Measurements from ENCODE around the gene ZNRF3. TPM values are rescaled to one million over a fixed set of nuclear protein-coding genes. Genes with fewer than 3 reads are reported as not detected.
A peak's percentile ranks its signal among the peaks of the same experiment; 100 is the strongest.

Gene ZNRF3
- total and polyA plus RNA-seq, 7 donors: 2.2 to 8.5 (median 4.9) TPM

DNA sequence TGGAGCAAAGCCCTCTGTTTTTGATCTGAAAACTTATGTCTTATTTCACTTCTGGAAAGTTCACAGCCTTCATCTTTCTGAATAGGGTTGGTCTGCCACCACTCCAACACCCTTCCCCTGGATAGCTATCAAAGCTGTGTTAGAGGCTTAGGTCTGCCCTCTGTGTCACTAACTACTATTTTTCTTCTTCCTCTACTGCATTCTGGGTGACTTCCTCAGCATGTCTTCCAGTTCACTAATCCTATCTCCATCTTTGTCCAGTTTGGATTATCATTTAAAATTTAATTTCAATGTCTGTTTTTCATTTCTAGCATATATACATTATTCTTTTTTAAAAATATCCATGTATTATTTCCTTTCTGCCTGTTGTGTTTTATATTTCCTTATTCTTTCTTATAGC, 84.6 kb downstream of the ZNRF3 start:
- intact Hi-C loops (cut with DNase I): no loop called here
- no peaks in the 10 kb centered on the region for H3K4me1 ChIP-seq
- no peaks in the 10 kb centered on the region for H3K36me3 ChIP-seq (ENCODE audit: insufficient read depth in 1 of 2, low read depth in 1 of 2)
- no peak overlapping the region for H3K4me3 ChIP-seq
- H3K27me3 ChIP-seq (ENCODE audit: insufficient read depth in 3 of 3, low read length in 2 of 3): no peaks in the 10 kb centered on the region
- TF ChIP-seq, protein P1, sequence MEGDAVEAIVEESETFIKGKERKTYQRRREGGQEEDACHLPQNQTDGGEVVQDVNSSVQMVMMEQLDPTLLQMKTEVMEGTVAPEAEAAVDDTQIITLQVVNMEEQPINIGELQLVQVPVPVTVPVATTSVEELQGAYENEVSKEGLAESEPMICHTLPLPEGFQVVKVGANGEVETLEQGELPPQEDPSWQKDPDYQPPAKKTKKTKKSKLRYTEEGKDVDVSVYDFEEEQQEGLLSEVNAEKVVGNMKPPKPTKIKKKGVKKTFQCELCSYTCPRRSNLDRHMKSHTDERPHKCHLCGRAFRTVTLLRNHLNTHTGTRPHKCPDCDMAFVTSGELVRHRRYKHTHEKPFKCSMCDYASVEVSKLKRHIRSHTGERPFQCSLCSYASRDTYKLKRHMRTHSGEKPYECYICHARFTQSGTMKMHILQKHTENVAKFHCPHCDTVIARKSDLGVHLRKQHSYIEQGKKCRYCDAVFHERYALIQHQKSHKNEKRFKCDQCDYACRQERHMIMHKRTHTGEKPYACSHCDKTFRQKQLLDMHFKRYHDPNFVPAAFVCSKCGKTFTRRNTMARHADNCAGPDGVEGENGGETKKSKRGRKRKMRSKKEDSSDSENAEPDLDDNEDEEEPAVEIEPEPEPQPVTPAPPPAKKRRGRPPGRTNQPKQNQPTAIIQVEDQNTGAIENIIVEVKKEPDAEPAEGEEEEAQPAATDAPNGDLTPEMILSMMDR (IDR thresholded peaks at IDR 0.05): no peak
- ATAC-seq (no peak), DNase-seq (no peak)
- H3K27ac ChIP-seq: no peak overlapping the region
- no peaks in the 10 kb centered on the region for H3K9me3 ChIP-seq

DNA sequence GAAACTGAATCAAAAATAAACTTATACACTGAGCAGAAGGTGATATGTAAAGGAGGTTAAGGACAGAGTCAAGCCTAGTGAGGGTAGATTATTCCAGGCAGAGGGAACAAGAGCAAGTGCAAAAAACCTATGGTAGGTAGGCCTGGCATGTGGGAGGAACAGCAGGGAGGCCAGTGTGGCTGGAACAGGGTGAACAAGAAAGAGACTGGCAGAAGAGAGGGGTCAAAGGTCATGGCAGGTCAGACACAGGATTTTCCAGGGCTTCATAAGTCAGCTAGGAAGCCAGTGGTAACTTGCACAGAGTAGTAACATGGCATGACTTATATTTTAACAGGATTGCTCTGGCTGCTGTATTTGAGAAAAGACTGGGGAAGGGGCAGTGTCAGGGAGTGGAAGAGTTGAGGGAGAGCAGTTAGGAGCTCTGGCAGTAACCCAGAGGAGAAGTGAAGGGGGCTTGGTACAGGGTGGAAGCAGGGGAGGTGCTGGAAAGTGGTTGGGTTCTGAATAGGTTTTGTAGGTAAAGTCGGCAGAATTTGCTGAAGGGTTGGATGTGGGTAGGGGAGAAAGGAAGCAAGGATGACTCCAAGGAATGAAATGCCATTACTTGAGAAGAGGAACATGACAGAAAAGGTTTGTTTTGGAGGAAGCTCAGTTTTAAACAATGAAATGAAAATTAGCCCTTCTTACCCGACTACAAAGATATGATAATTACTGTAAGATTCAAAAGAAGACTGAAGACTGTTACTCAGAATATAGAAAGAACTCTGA, 86.2 kb downstream of the ZNRF3 start:
- 73 to 89% (median 86%) methylated on average over 2 of the region's 2 CpGs for WGBS, 3 donors
- intact Hi-C loops (cut with DNase I): no loop called here
- ATAC-seq: no peak

DNA sequence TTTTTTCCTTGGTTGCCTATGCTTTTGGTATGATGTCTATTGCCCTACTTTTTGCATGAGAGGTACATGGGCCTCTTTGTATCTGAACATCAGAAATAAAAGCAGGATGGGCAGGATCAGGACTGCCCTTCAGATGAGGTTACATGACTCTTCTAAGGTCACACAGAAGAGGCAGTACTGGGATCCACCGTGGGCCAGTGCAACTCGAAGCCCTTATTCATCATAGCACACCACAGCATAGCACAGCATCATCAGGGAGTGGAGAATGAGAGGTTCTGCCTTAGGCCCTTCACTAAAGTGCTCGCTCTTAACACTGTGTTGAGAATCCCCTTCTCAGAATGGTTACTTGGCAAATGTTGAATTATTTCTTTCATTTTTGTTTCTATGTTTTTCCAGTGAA, 90.0 kb downstream of the ZNRF3 start:
- H3K4me1 ChIP-seq: peaks cover 26% of the 10 kb centered on the region
- no peaks in the 10 kb centered on the region for H3K36me3 ChIP-seq (ENCODE audit: insufficient read depth in 1 of 2, low read depth in 1 of 2)
- H3K27ac ChIP-seq: no peak overlapping the region
- 73 to 79% (median 78%) methylated on average over 3 of the region's 3 CpGs for WGBS, 3 donors
- H3K4me3 ChIP-seq: no peak overlapping the region
- no peaks in the 10 kb centered on the region for H3K9me3 ChIP-seq
- TF ChIP-seq, protein P1 (IDR thresholded peaks at IDR 0.05): no peak
- H3K27me3 ChIP-seq (ENCODE audit: insufficient read depth in 3 of 3, low read length in 2 of 3): no peaks in the 10 kb centered on the region
- DNase-seq: no peak
- intact Hi-C loops (cut with DNase I): no loop called here
- no peak for ATAC-seq

More for the DNA sequence above, 86.2 kb downstream of the ZNRF3 start:
- no peaks in the 10 kb centered on the region for H3K36me3 ChIP-seq (ENCODE audit: insufficient read depth in 1 of 2, low read depth in 1 of 2)
- no peak overlapping the region for H3K4me3 ChIP-seq
- no peak overlapping the region for H3K27ac ChIP-seq
- TF ChIP-seq, protein P1 (IDR thresholded peaks at IDR 0.05): no peak
- no peaks in the 10 kb centered on the region for H3K4me1 ChIP-seq
- DNase-seq: no peak
- no peaks in the 10 kb centered on the region for H3K9me3 ChIP-seq
- no peaks in the 10 kb centered on the region for H3K27me3 ChIP-seq (ENCODE audit: insufficient read depth in 3 of 3, low read length in 2 of 3)

DNA sequence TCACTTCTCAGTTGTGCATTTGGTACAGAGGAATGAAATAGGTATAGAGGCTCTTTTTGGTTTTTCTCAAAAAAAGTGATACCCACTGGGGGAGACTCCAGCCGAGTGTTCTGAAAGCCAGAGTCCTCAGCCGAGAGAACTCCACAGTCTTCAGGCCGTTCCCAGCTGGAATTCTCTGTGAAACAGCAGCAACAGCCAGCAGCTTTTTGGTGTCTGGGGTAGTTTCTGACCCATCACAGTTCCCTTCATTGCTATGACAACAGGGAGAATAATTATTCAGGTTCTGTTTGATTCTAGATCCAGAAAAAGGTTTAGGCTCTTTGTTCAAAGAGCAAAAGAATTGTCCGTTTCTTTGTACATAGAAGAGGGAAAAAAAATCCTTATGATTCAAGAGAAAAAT, 93.7 kb downstream of the ZNRF3 start:
- no peaks in the 10 kb centered on the region for H3K9me3 ChIP-seq
- no peaks in the 10 kb centered on the region for H3K27me3 ChIP-seq (ENCODE audit: insufficient read depth in 3 of 3, low read length in 2 of 3)
- TF ChIP-seq, protein P1 (IDR thresholded peaks at IDR 0.05): no peak
- 26 to 45% (median 28%) methylated on average over 4 of the region's 4 CpGs for WGBS, 3 donors
- ATAC-seq (peak in 1 of 4 donors; percentile 13), DNase-seq (no peak)
- intact Hi-C loops (cut with DNase I): loop anchor here (2.0 to 5.0 kb wide), 3 partner anchors 55 to 95 kb away; partner anchors contain the start of gene ZNRF3 (in 1 of the 2)
- no peaks in the 10 kb centered on the region for H3K36me3 ChIP-seq (ENCODE audit: insufficient read depth in 1 of 2, low read depth in 1 of 2)
- H3K4me1 ChIP-seq: peaks cover 46% of the 10 kb centered on the region
- H3K4me3 ChIP-seq: peak overlapping the region; percentile 46
- H3K27ac ChIP-seq: peak overlapping the region; percentile 86
